H1 (cell line): ENCODE data around the gene PREX1. TPM values are rescaled to one million over a fixed set of nuclear protein-coding genes. Genes with fewer than 3 reads are reported as not detected.

ENCODE experiments used
- BACH1 ChIP-seq: IDR thresholded peaks from 2 replicates; pipeline ENCODE4 v1.6.1; 2012; ENCODE audit warnings: low read length, improper control_type of control experiment
- CEBPB ChIP-seq: IDR thresholded peaks from 2 replicates; pipeline ENCODE4 v1.6.1; 2012; ENCODE audit warnings: low read depth, low read length
- POLR2A ChIP-seq, 2 experiments: IDR thresholded peaks; 1 replicate in 1 of 2; 2 replicates in 1 of 2; pipeline ENCODE4 v1.6.1; 2011; ENCODE audit warnings: low read depth in 2 of 2, low read length in 2 of 2, mild to moderate bottlenecking in 2 of 2; ENCODE audit errors: control extremely low read depth in 1 of 2
- polyA plus RNA-seq, 7 experiments: library from polyadenylated mRNA; depleted of rRNA in 3 of 7; stranded (reverse) in 5 of 7; unstranded in 2 of 7; fragments of >200 nt in 5 of 7; fragments of 200-250 nt in 2 of 7; gene quantifications; 1 replicate in 5 of 7; 2 replicates in 1 of 7; 4 replicates in 1 of 7; pipeline versions ENCODE4 v1.2.1 to v1.2.3, GENCODE V29; 2011 to 2013; ENCODE audit warnings: missing spikeins in 2 of 7, mixed read lengths in 2 of 7
- total RNA-seq: library from RNA; stranded (reverse); fragmentation: NEBNext Ultra II Directional; extraction: Animal tissue kit (Norgen Biotek cat#: 25700); gene quantifications from 2 replicates; pipeline ENCODE4 v1.2.1, GENCODE V29; 2021

PREX1 gene
- total and polyA plus RNA-seq, 2 of the 8 experiments (the other 6 are each of a cell fraction or from before 2014, with no cell fraction given): 10.7 to 12.8 TPM

GRCh38 chr20:48653706-48654051 lies 174.1 kb downstream of the PREX1 start (continued):
- TF ChIP-seq BACH1 (no peak), POLR2A (IDR thresholded peaks at IDR 0.05; ENCODE audit: control extremely low read depth in 1 of 2, low read depth in 2 of 2, low read length in 2 of 2) (no peak), CEBPB (no peak)
- TF ChIP-seq, all 59 proteins: peak for 0
